Measurements from ENCODE around the gene NDUFV3.
"Not testable (repeated sequence)": the region's sequence is repeated elsewhere in the genome, so short reads cannot be mapped to it uniquely, and the experiment has no call there.

The NDUFV3 gene

GRCh38 chr21:42892931-42893755 is at the start of gene NDUFV3:
Gene NDUFV3, plus strand, starts transcription at chr21:42893309. Its CDS starts 25 bp downstream, at chr21:42893334.
- peak; percentile 98 for DNase-seq

DNA sequence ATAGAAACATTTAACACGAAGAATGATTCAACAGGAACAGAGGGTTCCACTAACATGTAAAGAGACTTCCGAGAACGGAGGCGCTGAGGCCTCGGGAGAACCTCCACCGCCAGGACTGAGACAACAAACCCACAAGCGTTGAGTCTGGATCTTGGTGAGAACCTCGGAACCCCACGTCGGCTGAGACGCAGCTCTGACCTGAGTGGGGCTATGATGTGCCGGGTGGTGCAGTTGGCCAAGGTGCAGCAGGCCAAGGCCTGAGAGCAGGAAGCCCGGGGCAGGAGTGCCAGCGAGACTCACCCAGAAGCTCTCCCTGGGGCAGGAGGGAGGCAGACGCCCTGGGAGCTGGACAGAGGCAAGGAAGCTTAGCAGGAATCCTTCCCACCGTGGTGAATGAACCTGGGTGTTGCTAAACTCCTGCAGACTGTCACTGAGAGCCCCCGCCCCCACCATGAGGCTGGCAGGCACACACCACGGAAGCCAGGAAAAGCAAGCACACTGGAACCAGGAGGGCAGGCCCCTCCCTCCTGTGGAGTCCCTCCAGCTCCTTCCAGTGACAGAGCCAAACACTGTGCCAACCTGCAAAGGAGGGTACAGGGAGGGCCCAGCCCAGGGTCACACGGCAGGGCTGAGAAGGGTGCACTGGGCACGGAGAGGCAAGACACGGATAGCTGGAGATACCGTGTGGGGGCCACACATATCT is 48.5 kb upstream of the NDUFV3 start:
- DNase-seq = no peak

GRCh38 chr21:42845296-42845965 is 47.7 kb upstream of the NDUFV3 start:
- no peak for DNase-seq

DNA sequence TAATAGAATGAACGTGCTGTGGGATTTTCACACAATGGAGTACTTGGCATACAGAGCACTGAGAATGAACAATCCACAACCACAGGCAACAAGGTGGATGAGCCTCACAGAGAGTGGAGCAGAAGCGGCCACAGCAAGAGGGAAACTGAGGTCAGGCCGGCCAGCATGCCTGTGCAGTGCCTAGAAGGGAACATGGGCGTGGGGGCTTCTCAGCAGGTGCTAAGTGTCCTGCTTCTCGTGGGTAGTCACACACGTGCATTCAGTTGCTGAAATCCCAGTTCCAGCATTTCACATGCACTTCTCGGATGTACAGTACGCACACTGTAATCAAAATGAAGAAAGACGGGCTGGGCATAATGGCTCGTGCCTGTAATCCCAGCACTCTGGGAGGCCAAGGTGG is 46.9 kb upstream of the NDUFV3 start:
- DNase-seq = no peak

- no peak for DNase-seq
Measured at GRCh38 chr21:42847051-42847707, 45.9 kb upstream of the NDUFV3 start.

GRCh38 chr21:42847726-42848125 is 45.4 kb upstream of the NDUFV3 start:
- DNase-seq = no peak

DNA sequence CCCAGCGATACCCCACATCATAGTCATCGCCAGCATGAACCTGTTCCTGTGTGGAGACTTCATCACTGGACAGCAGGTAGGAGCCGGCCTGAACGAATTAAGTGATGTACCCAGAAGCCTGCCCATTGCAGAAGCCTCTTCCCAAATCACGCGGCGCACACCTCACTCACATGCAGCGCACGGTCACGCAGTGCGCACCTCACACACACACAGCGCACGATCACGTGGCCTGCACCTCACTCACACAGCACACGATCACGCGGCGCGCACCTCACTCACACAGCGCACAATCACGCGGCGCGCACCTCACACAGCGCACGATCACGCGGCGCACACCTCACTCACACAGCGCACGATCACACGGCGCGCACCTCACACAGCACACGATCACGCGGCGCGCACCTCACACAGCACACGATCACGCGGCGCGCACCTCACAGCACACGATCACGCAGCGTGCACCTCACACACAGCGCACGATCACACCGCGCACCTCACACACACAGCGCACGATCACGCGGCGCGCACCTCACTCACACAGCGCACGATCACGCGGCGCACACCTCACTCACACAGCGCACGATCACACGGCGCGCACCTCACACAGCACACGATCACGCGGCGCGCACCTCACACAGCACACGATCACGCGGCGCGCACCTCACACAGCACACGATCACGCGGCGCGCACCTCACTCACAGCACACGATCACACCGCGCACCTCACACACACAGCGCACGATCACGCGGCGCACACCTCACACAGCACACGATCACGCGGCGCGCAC is 44.8 kb upstream of the NDUFV3 start:
- not testable (repeated sequence) for DNase-seq

- DNase-seq = no peak
Measured at GRCh38 chr21:42848932-42849758, 44.0 kb upstream of the NDUFV3 start.

DNA sequence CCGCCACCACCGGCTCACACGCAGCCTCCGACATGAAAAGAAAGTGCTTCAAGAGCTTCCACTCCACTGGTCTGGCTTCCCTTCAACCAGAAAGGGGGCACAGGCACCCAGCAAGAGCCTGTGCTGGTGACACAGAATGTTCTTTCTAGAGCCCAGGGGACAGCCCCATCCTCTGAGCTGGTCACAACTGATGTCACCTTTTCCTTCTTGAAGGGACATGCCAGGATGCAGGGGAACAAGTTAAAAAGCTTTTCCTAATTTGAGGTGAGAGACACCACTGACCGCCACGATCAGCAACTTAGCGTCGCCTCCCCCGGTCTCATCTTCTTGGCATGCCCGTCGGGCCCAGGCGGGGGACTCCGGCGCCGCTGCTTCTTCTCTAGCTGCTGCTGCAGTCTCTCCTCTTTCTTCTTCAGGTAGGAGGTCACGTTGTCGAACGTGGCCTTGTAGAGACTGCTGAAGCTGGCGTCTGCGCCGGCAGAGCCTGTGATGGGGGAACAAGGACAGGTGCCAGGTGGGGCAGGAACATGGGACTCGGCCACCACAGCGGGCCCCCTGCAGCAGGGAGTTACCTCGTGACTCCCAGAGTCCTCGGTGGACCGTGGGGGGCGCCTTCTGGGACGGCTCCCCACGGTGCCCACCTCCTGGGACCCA is 43.2 kb upstream of the NDUFV3 start:
- no peak for DNase-seq

GRCh38 chr21:42850463-42850862 is 42.6 kb upstream of the NDUFV3 start:
- no peak for DNase-seq

- no peak for DNase-seq
Measured at GRCh38 chr21:42850866-42851391, 42.2 kb upstream of the NDUFV3 start.

GRCh38 chr21:42851812-42852665 is 41.1 kb upstream of the NDUFV3 start:
- no peak for DNase-seq

DNA sequence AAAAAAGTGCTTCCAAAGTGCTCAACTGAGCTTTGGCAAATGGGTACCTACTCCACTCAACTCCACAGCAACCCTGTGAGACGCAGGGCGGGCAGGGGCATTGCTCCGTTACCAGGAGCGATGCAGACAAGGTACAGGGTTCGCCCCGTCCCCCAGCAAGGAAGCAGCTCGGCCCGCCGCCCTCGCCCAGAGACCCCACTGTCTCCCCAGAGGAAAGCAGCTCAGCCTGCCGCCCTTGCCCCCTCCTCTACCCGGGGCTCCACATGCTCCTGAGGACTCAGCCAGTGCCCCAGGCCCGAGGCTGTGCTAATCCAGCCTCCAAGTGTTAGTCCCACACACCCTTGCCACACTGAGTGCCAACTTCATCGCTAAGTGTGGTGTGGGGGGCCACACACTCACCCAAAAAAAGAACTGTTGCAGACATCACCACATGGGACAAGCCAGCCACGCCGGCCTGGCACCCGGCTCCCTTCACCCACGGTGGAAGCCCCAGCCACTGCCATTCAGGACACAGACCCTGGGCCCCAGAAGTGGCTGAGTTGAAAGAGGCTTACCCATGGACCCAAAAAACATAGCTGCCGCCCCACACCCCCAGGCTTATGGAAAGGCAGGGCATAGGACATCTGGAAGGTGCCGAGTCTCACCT is 40.1 kb upstream of the NDUFV3 start:
- DNase-seq = no peak

GRCh38 chr21:42853621-42854020 is 39.5 kb upstream of the NDUFV3 start:
- no peak for DNase-seq

GRCh38 chr21:42854246-42855010 is 38.7 kb upstream of the NDUFV3 start:
- no peak for DNase-seq

DNA sequence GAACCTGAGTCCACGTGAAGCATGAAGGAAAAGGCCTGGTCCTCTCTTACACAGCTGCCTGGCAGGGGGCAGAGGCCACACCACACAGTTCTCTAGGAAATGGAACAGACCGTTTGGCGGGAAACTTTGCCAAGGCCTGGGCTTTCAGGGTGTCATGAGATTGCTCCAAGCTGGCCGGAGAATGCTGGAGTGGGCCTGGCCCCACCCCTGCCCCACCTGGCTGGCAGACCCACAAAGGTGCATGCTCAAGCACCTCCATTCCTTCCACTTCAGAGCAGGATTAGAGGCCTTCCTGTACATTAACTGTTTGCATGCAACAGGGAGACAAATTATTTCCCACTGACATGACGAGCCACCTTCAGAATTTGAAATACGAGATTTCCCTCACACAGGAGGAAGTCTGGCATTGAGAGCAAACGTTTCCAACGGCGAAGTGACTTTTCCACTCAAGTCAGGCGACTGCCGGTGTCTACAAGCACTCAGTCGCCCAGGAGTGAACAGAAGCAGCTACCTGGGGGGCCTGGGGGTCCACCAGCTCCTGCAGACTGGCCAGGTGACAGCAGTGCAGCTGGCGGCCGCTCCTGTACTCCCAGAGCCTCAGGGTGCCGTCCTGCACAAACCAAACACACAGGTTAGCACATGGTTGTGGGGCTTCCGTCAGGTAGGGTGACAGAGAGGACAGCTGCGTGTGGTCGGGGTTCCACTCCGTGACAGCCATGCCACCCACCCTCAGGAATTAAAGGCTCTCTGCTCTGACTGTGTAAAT is 37.8 kb upstream of the NDUFV3 start:
- DNase-seq = no peak

- no peak for DNase-seq
Measured at GRCh38 chr21:42855937-42856335, 37.2 kb upstream of the NDUFV3 start.

Data from fibroblast of upper back skin (primary cell).